HG03439 (cell line): ENCODE data around the gene FAM78A.
"Not testable (repeated sequence)": the region's sequence is repeated elsewhere in the genome, so short reads cannot be mapped to it uniquely, and the experiment has no call there.

ENCODE experiments used
- ATAC-seq: cut with Tn5 transposase; IDR thresholded peaks from one replicate; pipeline ENCODE4 v1.9.1; 2021; ENCODE audit warnings: mild to moderate bottlenecking, moderate library complexity; ENCODE audit not compliant: unreplicated experiment

Gene FAM78A

DNA sequence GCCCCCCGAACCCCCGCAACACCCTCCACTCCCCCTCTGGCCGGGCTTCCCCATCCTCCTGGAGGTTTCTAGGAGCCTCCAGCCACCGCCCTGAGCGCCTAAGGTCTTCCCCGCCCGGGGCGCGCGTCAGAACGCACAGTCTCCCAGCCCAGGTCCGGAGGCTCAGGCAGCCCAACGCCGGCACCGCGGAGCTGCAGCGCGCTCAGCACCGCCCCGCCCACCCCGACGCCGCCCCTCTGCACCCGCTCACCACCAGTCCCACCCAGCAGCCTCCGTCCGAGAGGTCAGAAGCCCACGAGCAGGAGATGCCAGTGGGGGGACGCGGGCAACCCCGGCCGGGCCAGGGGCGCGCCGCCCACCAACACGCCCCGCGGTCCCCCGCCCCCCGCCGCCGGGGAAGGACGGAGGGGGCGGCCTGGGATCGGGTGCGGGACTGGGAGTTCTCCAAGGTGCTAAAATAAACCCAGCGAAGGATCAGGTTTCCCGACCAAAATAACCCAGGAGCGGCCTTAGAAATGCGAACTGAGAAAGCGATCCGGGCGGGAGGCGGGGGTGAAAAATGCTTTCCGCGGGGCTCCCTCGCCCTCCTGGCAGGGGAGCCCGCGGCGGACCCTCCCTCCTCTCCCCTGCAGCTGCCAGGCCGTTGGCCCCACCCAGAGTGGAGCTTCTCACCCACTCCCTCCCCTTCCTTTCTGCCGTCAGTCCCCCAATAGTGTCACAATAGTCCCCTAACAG, 6.5 kb upstream of the FAM78A start:
- no peak for ATAC-seq

DNA sequence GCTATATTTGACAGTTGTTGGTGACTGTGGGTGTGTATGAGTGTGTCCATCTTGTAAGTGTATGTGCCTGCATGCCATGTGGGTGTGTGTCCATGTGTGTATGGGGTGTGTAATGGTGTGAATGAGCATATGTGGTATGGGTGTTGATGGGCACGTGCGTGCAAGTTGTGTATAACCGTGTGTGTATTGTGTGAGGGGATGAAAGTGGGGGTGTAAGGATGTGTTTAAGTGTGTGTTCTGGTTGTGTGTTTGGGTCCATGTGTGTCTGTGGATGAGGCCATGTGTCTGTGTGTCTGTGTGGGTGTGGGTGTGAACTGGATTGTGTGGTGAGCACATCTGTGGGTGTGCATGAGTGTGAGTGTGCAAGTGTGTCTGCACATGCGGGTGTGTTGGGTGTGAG, 5.9 kb upstream of the FAM78A start:
- no peak for ATAC-seq

DNA sequence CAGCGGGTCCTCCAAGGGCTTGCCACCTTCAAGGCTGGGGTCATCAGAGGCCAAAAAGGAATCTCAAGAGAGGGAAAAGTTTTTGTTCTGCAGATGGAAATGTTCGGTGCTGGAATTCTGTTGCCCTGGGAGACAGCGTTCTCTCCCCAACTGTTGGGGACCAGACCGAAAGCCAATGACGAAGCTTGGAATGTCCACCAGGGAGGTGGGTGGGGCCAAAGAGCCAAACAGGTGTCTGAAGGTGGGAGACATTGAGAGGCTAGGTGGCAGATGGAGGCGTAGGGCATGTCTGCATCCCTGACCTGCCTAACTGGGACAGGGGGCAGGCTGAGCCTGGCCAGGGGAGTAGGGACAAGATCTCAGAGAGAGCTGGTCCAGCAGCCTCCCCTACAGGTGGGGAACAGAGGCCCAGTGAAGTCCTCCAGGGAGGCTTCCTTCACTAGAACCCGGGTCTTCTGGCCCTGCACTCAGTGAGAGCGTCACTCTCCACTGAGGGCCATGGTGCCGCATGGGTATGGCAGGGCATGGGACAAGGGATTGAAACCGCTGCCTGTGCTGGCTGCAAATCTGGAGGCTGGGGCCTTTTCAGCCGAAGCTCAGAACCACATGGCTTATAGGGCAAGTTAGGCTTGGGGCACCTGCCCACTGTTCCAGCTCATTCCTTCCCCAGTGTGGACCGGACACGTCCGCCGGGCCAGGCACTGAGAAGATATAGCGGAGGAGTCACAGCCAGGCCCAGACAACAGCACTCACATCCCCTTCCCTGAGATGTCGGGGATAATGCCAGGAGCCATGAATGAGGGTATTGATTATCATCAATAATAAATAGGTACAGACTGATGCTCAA, 5.0 kb upstream of the FAM78A start:
- no peak for ATAC-seq

DNA sequence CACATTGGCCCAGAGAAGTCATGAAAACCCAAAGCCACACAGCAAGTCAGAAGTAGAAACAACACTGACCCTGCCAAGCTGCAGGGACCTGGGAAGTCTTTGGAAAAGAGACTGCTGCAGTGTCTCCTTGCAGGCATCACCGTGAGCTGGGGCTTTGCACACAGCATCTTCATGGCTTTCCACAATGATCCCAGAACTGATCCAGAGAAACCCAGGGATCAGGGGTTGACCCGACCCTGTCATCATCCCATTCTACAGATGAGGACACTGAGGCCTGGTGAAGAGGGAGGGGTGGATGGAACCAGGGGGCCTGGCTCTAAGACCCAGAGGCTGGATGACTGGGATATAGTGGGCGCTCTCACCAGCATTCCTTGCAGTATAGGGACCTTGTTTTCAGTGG, 4.3 kb upstream of the FAM78A start:
- ATAC-seq, result no peak

DNA sequence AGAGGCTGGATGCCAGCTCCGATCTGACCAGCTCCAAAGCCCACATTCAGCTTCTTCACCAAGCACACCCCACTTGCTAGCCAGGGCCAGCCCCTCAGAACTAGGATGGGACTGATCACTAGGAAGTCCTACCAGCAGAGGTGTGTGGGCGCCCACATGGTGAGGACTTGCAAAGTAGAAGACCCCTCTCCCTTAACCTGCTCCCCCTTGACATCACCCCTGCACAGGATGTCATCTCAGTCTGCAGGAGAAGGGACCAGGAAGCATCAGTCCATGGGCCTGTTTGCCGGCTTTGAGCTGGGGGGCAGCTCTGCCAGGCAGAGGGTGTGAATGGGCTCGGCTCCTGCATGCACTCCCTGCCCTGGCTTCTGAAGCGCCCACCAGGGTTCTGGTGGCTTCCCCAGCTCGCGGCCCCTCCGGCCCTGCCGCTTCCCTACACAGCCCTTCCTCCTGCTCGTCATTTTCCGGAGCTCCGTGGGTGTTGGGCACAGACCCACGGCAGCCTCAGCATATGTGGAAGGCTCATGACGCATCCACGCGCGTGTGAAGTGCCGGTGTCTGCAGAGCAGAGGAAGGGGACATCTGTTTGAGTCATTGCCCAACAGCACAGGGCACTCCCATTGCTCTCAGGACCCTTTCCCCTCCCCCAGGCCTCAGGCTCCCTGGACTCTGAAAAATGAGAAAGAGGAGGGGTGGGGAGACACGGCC, 3.7 kb upstream of the FAM78A start:
- no peak for ATAC-seq

DNA sequence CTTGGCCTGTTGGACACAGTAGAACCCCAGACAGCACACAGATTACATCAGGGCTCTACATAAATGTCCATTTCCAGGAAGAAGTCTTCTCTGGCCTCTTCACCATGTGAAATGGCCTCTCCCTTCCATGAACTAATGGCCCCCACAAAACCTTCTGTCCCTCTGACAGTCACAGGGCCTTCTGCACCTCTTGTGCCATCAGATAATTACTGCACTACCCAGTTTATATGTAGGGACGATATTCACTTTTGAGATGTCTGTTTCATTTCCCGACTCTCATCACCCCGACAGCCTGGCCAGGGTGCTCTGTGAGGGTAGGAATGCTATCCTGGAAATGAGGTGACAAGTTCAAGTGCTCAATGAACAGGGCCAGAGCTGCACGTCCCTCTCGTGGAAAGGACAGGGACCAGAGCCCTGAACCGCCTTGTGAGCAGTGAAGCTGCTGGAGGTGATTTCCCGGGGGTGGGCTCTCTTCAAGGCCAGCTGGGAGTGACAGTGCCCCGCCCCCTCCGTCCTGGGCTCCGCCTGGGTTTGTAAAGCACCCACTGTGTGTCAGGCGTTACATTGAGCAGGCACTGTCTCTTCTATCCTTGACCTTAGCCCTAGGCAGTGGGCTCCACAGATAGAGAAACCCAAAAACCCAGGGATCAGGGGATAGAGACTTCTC, 3.0 kb upstream of the FAM78A start:
- no peak for ATAC-seq

DNA sequence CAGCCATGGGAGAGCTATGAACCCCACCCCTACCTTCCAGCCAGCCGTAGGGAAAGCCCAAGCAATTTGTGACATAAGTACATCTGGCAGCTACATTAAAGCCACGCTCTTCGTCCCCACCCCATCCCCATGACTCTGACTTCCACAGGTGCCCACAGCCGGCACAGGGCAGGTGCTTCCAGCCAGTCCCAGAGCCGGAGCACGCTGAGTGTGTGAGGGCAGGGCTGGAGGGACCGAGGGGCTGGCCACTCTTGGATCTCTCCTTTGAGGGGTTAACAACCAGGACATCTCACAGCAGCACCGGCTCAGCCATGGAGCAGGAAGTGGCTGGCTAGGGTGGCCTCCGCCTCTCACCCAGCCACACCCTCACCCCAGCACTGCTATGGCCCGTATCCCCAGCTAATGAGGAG, 2.4 kb upstream of the FAM78A start:
- no peak for ATAC-seq

DNA sequence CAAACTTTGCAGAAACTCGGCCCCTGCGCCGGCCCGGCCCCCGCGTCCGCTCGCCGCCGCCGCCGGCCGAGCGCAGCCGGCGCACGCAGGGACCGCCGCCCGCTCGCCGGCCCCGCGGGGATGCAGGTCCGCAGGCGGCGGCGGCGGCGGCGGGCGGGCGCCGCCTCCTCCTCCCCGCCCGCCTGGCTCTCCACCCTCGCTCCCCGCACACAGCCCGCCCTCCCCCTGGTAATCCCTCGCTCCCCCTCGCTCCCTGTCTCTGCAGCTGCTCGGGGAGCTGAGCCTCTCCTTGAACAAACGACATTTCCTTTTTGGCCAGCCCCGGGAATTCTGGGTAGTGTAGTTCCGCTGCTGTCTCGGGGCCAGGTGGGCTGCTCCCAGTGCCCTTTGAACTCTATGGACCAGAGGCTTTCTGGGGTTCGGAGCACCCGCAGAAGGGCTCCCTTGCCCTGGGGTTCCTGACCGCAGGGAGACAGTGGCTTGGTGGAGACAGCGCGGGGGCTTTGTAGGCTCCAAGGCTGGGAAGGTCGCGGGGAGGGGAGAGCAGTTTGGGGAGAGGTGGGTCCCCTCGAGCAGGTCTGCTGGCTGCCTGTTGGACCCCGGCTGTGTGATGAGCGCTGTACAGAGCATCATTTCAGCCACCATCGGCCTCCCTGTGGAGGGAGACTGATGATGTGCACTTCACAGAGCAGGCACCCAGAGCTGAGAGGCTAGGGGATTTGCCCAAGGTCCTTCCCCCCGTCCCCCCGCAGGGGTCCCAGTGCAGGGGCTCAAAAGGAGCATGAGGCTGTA, 1.8 kb upstream of the FAM78A start:
- ATAC-seq, result no peak

DNA sequence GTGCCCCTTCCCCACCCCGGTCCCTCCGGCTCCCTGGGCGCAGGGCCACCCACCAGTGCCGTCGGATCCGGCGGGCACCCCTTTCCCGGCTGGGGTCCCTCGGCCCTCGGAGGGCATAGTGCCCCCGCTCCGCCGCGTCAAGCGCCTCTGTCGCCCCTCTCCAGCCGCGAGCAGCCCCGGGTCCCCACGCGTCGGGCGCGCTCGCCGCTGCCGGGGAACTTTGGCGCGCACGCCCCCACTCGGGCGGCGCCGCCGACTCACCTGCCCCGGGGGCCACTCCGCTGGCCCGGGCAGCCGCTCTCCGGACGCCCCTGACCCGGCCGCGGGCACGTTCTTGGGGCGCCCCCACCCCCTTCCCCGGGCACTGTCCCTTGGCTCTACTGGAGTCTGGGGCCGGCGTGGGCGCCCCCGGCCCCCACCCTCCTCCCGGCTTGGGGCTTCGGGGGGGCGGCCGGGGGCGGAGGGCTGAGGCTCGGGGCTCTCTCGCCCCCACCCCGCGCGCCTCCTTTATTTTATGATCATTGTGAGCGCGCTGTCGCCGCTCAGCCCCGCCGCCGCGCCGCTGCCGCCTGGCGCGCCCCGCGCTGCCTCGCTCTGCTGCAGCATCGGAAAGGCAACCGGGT, 1.1 kb upstream of the FAM78A start:
- ATAC-seq, result no peak

DNA sequence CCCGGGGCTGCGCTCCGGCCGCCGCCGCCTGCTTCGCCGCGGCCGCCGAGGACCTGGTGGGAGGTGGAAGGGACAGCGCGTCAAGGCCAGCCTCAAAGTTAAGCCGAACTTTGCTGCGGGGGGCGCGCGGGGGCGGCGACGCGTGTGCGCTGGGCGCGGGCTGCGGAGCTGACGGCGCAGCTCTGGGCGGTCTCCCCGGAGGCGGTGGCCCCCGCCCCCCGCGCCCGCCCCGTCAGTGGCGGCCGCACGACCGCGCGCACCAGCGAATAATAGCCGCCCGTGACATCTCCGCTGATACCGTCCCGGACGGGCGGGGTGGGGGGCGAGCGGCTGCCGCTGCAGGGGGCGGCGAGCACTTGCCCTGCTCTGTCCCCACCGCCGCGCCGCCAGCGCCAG, 579 bp upstream of the FAM78A start:
- ATAC-seq, result no peak

DNA sequence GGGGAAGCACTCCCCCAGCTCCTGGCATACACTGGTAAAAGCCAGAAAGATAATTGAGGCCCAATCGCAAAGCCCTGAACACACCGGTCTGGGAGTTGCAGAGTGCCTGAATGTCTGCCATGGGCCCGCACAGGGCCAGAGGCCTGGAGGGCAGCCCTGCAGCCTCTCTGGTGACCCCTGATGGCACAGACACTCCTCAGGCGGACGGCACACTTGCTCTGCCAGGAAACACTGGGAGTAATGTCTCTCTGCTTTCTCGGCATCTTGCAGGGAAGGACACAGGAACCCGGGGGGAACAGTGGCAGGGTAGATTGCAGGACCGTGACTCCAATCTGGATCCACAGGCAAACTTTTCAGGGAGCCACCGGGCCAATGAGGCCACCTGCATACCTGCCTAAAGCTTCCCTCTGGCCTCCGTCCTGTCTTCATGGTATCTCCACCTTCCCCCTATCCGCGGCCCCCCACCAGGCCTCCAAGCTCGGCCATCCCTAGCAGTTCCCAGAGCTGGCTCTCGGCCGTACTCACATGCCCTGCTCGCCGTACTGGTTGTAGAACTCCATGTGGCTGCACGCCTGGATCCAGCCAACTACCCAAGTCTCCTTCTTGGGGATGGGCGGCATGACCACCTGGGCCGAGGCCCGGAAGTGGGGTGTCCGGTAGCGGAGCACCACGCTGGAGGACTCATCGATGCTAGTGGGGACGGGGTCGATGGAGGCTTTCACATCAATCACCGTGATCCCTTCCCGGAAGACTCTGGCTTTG, 797 bp downstream of the FAM78A start:
- ATAC-seq, result no peak

DNA sequence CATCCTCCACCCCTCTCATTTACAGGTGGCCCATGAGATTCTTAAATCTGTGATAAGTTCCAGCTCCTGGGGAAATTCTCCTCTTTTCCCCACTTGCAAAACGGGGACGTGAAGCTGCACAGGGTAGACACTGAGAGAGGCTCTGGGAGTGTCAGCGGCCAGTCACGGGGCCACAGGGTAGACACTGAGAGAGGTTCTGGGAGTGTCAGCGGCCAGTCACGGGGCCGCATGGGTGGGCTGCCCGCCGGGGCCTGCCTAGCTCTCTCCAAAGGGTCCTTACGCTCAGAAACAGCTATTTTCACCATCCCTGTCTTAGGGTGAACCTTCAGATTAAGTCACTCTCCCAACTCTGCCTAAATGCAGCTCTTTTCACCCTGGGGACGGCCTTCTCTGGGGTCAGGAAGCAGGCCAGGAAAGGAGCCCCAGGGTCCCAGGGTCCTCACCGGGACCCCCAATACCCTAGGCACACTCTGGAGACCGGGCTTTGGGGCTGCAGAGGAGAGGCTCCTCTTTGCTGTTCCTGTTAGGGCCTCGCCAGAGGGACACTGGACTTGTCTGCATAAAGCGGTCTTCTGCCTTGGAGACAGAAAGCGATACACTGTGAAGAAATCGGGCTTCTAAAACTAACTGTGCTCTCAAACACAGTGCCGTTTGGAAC, 1.5 kb downstream of the FAM78A start:
- no peak for ATAC-seq

DNA sequence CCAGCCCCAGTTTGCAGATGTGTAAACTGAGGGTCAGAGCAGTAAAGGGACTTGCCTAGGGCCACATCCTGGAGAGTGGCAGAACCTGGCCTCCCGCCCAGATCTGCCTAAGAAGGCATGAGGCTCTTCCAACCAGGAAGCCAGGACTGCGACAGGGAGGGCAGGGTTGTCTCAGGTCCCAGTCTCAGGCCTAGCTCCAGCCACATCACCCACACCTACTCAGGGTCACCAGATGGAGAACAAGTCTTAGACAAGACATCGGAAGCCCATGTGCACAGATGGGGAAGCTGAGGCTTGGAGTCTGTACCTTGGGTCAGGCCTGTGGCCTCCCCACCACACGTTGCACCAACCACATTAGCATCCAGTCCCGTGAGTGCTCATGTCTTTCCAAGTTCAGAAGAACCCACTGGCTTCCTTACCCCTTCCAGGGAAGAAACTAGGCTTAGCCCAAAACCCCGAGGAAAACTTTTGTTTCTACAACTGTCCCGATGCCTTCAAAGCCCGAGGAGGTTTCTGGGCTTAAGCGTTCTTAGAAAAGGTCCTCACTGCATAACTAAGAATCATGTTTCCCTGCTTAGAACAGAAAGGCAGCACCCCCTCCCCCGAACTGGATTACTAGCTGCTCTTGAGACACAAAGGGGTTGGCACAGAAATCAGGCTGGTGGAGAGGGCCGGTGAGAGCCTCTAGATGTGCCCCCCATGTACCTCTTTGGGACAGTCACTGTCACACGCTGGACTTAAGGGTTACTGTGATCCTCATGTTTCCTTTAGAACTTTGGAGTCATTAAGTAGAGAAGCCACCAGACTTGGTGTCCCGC, 2.2 kb downstream of the FAM78A start:
- no peak for ATAC-seq

DNA sequence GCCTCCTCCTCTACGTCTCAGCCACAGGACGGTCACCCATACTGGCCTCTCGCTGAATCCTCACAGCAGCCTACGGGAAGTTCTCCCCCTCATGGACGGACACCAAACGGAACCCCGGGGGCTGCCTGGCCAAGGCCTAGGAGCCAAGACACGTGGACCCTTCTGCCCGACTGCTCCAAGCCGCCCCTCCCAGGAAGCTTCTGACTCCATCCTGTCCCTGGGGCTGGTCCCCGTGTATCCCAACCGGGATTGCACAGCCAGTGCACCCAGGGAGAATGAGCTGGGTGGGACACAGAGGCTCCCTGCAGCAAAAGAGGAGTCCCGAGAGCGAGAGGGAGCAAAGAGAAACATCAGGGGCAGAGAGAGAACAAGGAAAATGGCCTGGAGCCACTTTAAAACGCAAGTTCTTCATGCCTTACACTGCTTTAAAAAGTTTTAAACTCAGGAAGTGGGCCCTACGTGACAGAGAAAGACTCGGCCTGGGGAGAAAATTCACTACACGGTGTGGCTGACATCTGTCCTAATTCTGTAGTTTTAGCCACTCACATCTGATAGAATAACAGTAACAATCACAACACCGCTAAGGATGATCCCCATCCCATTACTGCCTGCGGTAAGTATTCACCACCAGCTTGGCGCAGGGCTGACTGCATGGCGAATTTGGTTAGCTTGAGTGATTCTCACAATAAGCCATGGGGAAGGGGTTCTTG, 3.0 kb downstream of the FAM78A start:
- no peak for ATAC-seq

DNA sequence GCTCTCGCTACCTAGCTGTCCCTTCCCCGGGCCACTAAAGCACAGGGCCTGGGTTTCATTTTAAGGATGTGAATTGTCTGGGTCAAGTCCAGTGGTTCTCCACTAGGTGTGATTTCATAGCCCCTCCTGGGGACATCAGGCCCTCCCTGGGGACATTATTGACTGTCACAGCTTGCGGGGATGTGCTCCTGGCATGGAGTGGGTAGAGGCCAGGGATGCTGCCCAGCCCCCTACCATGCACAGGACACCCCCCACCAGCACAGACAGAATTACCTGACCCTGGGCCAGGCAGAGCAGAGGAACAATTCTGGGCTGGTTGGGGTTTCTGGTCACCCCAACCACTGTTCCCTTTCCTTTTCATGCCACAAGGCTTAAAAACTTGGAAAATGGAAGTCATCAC, 4.1 kb downstream of the FAM78A start:
- ATAC-seq, result no peak

DNA sequence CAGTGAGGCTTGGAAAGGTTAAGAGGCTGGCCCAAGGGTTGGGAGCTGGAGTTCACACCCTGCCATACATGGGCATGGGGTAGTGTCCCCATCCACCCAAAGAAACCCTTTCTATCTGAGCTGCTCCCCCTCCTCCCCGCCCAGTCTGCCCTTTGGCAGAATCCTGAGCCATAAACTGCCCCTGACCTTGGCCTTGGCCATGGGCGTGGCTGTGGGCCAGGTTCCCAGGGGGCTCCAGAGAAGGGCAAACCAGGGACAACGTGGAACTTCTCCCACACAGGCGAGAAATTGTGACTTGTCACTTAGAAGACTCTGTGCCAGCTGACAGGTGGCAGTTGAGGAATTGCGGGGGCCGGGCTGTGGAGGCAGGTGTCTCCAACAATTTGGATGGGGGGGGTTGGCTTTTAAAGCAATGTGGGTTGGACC, 4.8 kb downstream of the FAM78A start:
- ATAC-seq, result no peak

DNA sequence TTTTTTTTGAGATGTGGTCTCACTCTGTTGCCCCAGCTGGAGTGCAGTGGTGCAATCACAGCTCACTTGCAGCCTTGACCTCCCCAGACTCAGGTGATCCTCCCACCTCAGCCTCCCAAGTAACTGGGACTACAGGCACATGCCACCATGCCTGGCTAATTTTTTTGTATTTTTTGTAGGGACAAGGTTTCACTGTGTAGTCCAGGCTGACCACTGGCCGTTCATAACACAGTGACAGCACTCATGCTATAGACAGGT, 5.4 kb downstream of the FAM78A start:
- not testable (repeated sequence) for ATAC-seq
